Measurements from ENCODE around the gene PRICKLE2.

PRICKLE2 gene

DNA sequence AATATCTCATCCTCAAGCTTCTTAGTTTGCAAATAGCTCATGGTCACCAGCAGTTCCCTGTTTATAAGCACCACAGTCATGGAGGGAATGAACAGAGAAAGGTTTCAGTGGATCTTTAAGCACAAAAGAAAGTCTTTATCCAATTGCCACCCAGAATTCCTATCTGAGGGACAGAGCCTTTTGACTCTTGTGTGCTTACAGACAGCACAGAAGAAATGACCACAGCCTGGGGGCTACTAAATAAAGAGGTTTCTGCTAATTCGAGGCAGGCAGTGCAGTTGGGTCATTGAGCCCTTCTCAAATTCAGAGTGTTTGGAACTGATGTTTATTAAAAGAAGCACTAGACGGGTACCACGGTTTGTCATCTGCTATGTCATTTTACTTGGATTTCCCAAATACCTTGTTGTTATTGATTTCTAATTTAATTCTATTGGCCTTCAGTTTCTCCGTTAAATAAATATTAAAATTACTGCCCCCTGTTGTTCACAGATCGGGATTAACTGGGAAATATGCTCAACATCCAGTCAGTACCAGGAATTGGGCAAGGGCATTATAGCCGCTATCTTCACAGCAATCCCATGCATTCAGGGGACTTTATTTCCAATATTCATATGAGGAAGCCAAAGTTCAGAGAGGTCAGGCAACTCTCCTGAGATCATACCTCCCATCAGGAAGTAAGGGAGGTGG is 3.6 kb downstream of the PRICKLE2 start:
- Histone ChIP-seq H3K4me3 (ENCODE audit: insufficient read depth, low read depth, low read length, poor library complexity, severe bottlenecking) (no peak overlapping the region), H3K4me1 (ENCODE audit: control insufficient read depth, insufficient read depth, low read length, poor library complexity, severe bottlenecking) (no peaks in the 10 kb centered on the region), H3K36me3 (ENCODE audit: control insufficient read depth, insufficient read depth, low read length) (no peaks in the 10 kb centered on the region), H3K9me3 (ENCODE audit: control insufficient read depth, low read length) (no peaks in the 10 kb centered on the region), H3K27me3 (replicated peaks; ENCODE audit: control insufficient read depth, insufficient read depth, low read length, poor library complexity, severe bottlenecking) (no peaks in the 10 kb centered on the region), H3K27ac (ENCODE audit: insufficient read depth, low read length, poor library complexity, severe bottlenecking) (no peak overlapping the region)
- no peak for DNase-seq

DNA sequence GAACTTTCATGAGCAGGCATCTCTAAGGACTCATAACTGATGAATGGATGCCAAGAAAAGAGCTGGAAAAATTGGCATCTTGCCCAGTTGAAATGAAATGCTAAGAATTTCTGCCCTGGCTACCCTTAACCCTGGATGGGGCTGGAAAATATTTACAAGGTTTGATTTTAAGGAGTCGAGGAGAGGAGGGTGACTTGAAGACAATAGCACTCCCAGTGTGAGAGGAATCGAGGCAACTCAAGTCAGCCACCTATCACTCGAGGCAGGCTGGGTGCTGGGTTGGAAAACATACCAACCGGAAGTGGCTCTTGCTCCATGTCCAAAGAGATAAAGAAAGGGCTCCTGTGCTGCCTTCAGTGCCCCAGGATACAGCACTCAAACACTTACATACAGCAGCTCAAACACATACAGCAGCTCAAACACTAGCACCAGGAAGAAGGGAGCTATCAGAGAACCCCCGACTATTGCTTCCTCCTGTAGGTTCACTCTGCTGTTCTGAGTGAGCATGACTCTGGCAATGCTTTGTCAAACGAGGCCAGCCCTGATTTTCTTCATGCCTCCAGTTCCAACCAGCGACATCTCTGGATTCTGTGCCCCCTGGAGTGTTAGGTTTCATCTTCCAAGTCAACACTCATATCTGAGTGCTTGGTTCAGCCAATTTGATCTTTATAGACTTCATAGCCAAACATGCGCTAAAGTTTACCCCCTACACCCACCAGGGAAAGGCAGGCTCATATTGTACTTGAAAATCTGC is 4.9 kb downstream of the PRICKLE2 start:
- Histone ChIP-seq H3K9me3 (ENCODE audit: control insufficient read depth, low read length) (no peaks in the 10 kb centered on the region), H3K27ac (ENCODE audit: insufficient read depth, low read length, poor library complexity, severe bottlenecking) (no peak overlapping the region), H3K4me1 (ENCODE audit: control insufficient read depth, insufficient read depth, low read length, poor library complexity, severe bottlenecking) (no peaks in the 10 kb centered on the region), H3K4me3 (ENCODE audit: insufficient read depth, low read depth, low read length, poor library complexity, severe bottlenecking) (no peak overlapping the region), H3K36me3 (ENCODE audit: control insufficient read depth, insufficient read depth, low read length) (no peaks in the 10 kb centered on the region), H3K27me3 (replicated peaks; ENCODE audit: control insufficient read depth, insufficient read depth, low read length, poor library complexity, severe bottlenecking) (no peaks in the 10 kb centered on the region)
- DNase-seq = no peak

DNA sequence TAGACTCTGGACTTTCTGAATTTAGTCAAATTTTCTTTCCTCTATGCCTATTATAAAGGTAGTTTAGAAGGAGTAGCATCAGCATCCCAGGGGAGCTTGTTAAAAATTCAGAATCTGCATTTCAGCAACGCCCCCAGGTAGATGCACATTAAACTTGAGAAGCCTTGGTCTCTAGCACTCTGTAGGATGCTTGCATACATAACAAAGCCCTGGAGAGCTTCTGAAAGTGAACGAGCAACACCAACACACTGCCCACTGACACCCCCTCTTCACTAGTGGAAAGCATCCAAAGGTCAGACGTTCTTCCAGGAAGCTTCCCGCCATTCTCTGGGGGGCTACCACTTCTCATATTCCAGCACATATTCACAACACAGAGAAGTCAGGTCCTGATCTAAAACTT is 6.5 kb downstream of the PRICKLE2 start:
- H3K4me3 ChIP-seq (ENCODE audit: insufficient read depth, low read depth, low read length, poor library complexity, severe bottlenecking) = no peak overlapping the region
- H3K27ac ChIP-seq (ENCODE audit: insufficient read depth, low read length, poor library complexity, severe bottlenecking) = no peak overlapping the region
- H3K27me3 ChIP-seq (replicated peaks; ENCODE audit: control insufficient read depth, insufficient read depth, low read length, poor library complexity, severe bottlenecking) = no peaks in the 10 kb centered on the region
- no peaks in the 10 kb centered on the region for H3K4me1 ChIP-seq (ENCODE audit: control insufficient read depth, insufficient read depth, low read length, poor library complexity, severe bottlenecking)
- H3K36me3 ChIP-seq (ENCODE audit: control insufficient read depth, insufficient read depth, low read length) = no peaks in the 10 kb centered on the region
- DNase-seq = no peak
- H3K9me3 ChIP-seq (ENCODE audit: control insufficient read depth, low read length) = no peaks in the 10 kb centered on the region

DNA sequence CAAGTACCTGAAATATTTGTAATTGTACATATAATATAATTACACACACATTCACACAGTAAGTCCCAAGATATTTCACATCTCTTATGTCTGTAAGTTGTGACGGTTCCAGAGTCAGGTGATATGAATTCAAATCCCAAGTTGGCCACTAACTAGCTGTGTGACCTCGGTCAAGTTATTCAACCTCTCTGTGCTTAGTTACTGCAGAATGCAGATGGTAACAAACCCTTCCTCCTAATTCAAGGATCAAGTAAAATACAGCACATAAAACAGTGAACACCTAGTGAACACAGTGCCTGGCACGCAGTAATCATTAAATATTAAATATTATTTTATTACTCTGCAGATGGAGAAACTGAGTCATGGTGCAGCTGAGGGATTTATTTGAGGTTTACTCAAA is 6.9 kb downstream of the PRICKLE2 start:
- H3K4me3 ChIP-seq (ENCODE audit: insufficient read depth, low read depth, low read length, poor library complexity, severe bottlenecking) = no peak overlapping the region
- no peak for DNase-seq
- H3K36me3 ChIP-seq (ENCODE audit: control insufficient read depth, insufficient read depth, low read length) = no peaks in the 10 kb centered on the region
- H3K27me3 ChIP-seq (replicated peaks; ENCODE audit: control insufficient read depth, insufficient read depth, low read length, poor library complexity, severe bottlenecking) = no peaks in the 10 kb centered on the region
- H3K4me1 ChIP-seq (ENCODE audit: control insufficient read depth, insufficient read depth, low read length, poor library complexity, severe bottlenecking) = no peaks in the 10 kb centered on the region
- H3K27ac ChIP-seq (ENCODE audit: insufficient read depth, low read length, poor library complexity, severe bottlenecking) = no peak overlapping the region
- no peaks in the 10 kb centered on the region for H3K9me3 ChIP-seq (ENCODE audit: control insufficient read depth, low read length)

DNA sequence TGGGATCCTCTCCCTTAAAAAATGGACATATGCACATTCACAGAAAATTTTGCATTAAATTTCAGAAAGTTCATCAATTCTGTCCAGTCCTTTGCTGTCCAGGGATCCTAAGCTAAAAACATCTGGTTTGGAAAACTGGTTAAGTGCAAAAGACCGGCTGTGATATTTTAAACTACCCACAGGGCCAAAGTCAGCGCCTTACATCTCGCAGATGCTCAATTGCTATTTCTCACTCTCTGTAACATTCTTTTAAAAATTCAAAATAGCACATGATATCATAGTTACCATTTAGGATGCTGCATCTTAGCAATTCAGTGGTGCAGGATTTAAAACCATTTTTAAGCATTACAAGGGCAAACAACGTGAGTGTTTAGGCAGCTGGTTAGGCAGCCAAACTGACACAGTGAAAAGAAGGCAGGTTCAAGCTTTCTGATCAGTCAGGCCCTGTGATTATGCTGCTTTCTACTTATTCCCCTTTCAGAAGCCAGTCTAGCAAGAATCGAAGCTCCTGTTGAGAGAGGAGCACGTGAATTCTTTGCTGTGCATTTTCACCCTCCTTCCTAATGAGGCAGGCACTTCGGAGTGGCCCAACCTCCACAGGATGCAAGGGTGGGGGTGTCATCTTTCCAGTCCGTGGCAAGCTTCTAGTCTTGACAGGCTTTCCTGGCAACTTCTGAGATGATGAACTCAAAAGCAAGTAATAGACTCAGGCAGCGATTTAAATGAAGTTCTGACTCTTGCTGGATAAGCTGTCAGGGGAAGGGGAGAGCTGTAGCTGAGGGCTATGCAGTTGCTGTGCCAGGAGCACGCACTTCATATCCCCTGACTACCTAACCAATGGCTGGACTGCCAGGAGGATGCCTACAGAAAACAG is 8.8 kb downstream of the PRICKLE2 start:
- H3K4me1 ChIP-seq (ENCODE audit: control insufficient read depth, insufficient read depth, low read length, poor library complexity, severe bottlenecking) = no peaks in the 10 kb centered on the region
- no peak for DNase-seq
- no peaks in the 10 kb centered on the region for H3K27me3 ChIP-seq (replicated peaks; ENCODE audit: control insufficient read depth, insufficient read depth, low read length, poor library complexity, severe bottlenecking)

DNA sequence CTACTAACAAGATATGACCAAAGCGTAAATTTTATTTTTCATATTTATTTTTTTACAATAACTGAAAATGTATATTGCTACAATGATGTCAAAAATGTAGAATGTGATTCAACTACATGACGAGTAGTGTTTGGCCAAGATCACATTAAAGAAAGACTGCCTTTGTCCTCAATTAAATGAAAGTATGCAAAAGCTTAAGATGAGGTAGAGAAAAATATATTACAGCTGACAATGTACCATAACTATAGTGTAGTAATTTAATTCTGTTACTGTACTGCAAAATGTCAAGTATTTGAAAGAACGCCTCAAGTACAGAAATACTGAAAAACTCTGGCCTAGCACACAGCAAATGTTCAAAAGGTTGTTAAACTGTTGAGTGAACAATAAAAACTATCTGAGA is 9.7 kb downstream of the PRICKLE2 start:
- Histone ChIP-seq H3K27ac (ENCODE audit: insufficient read depth, low read length, poor library complexity, severe bottlenecking) (no peak overlapping the region), H3K36me3 (ENCODE audit: control insufficient read depth, insufficient read depth, low read length) (no peaks in the 10 kb centered on the region), H3K27me3 (replicated peaks; ENCODE audit: control insufficient read depth, insufficient read depth, low read length, poor library complexity, severe bottlenecking) (no peaks in the 10 kb centered on the region), H3K4me3 (ENCODE audit: insufficient read depth, low read depth, low read length, poor library complexity, severe bottlenecking) (no peak overlapping the region), H3K9me3 (ENCODE audit: control insufficient read depth, low read length) (no peaks in the 10 kb centered on the region), H3K4me1 (ENCODE audit: control insufficient read depth, insufficient read depth, low read length, poor library complexity, severe bottlenecking) (no peaks in the 10 kb centered on the region)
- DNase-seq = no peak

More for the DNA sequence above, 8.8 kb downstream of the PRICKLE2 start:
- H3K27ac ChIP-seq (ENCODE audit: insufficient read depth, low read length, poor library complexity, severe bottlenecking) = no peak overlapping the region
- no peaks in the 10 kb centered on the region for H3K9me3 ChIP-seq (ENCODE audit: control insufficient read depth, low read length)
- H3K4me3 ChIP-seq (ENCODE audit: insufficient read depth, low read depth, low read length, poor library complexity, severe bottlenecking) = no peak overlapping the region
- H3K36me3 ChIP-seq (ENCODE audit: control insufficient read depth, insufficient read depth, low read length) = no peaks in the 10 kb centered on the region

DNA sequence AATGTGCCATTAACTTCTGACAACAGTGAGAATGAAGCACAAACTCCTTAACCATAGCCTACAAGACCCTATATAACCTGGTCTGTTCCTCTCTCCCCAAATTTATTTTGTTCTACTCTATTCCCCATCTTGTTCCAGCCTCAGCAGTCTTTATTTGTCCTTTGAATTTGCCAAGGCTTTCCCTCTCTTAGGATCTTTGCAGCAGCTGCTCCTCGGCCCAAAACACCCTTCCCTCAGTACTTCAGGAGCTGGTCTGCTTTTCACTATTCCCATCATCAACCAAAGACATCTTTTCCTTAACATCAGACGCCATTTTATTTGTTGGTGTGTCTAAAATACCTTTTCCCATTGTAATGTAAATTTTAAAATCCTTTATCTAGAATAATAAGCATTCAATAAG is 10.2 kb downstream of the PRICKLE2 start:
- H3K36me3 ChIP-seq (ENCODE audit: control insufficient read depth, insufficient read depth, low read length) = no peaks in the 10 kb centered on the region
- no peaks in the 10 kb centered on the region for H3K27me3 ChIP-seq (replicated peaks; ENCODE audit: control insufficient read depth, insufficient read depth, low read length, poor library complexity, severe bottlenecking)
- H3K4me1 ChIP-seq (ENCODE audit: control insufficient read depth, insufficient read depth, low read length, poor library complexity, severe bottlenecking) = no peaks in the 10 kb centered on the region
- H3K4me3 ChIP-seq (ENCODE audit: insufficient read depth, low read depth, low read length, poor library complexity, severe bottlenecking) = no peak overlapping the region
- DNase-seq = no peak
- no peaks in the 10 kb centered on the region for H3K9me3 ChIP-seq (ENCODE audit: control insufficient read depth, low read length)
- H3K27ac ChIP-seq (ENCODE audit: insufficient read depth, low read length, poor library complexity, severe bottlenecking) = no peak overlapping the region

DNA sequence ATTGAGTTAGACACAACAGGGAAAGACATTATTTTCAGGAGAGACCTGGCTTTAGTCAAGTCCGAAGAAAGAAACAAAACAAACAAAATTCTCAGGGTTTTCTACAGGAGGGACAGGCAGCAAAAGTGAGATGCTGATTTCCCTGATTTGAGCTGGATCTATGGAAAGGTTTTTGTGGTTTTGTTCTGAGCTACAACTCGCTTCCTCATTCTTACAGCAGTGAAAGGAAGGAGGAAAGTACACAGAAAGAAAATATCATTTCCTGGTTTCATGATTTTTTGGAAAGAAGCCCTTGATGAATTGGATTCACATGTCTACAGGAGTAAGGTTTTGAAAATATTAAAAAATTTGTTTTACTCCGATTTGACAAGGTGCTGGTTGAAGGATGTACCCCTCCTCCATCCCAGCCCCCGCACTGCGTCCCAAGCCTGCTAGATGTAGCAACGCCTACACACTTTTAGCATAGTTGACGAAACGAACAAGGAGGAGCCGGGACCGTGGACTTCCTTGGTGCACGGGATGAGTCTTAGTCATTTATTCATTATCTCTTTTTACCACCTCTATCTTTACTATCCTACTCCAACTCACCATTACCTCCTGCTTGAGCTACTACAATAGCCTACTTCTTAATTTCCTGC is 10.8 kb downstream of the PRICKLE2 start:
- no peaks in the 10 kb centered on the region for H3K9me3 ChIP-seq (ENCODE audit: control insufficient read depth, low read length)
- H3K4me1 ChIP-seq (ENCODE audit: control insufficient read depth, insufficient read depth, low read length, poor library complexity, severe bottlenecking) = no peaks in the 10 kb centered on the region
- no peaks in the 10 kb centered on the region for H3K27me3 ChIP-seq (replicated peaks; ENCODE audit: control insufficient read depth, insufficient read depth, low read length, poor library complexity, severe bottlenecking)
- no peak overlapping the region for H3K27ac ChIP-seq (ENCODE audit: insufficient read depth, low read length, poor library complexity, severe bottlenecking)
- no peak for DNase-seq
- no peaks in the 10 kb centered on the region for H3K36me3 ChIP-seq (ENCODE audit: control insufficient read depth, insufficient read depth, low read length)
- H3K4me3 ChIP-seq (ENCODE audit: insufficient read depth, low read depth, low read length, poor library complexity, severe bottlenecking) = no peak overlapping the region

DNA sequence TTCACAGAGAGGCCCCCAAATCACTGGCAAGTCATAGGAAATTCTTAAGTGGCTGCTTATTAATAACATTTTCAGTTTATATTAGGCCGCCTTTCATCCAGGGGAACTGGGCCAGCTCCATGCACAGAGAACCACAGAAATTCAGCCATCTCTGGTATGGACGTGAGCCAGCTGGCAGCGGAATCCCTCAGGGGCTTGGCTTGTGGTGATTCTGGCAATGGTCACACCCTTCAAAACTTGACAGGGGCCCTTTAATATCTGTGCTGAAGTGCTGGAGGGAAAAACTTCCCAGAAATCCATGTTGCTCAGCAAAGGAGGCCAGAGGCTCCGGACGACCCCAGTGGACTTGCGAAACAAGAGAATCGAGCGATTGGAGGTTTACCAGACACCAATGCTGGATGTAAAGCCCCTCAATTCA is 11.3 kb downstream of the PRICKLE2 start:
- Histone ChIP-seq H3K4me1 (ENCODE audit: control insufficient read depth, insufficient read depth, low read length, poor library complexity, severe bottlenecking) (no peaks in the 10 kb centered on the region), H3K27ac (ENCODE audit: insufficient read depth, low read length, poor library complexity, severe bottlenecking) (no peak overlapping the region), H3K27me3 (replicated peaks; ENCODE audit: control insufficient read depth, insufficient read depth, low read length, poor library complexity, severe bottlenecking) (no peaks in the 10 kb centered on the region), H3K4me3 (ENCODE audit: insufficient read depth, low read depth, low read length, poor library complexity, severe bottlenecking) (no peak overlapping the region), H3K36me3 (ENCODE audit: control insufficient read depth, insufficient read depth, low read length) (no peaks in the 10 kb centered on the region), H3K9me3 (ENCODE audit: control insufficient read depth, low read length) (no peaks in the 10 kb centered on the region)
- DNase-seq = no peak
